Measurements from ENCODE around the gene CCDC188. TPM values are rescaled to one million over a fixed set of nuclear protein-coding genes. Genes with fewer than 3 reads are reported as not detected.

CCDC188 gene
- total RNA-seq, 1 experiment from 2014 or later: not detected

- Histone ChIP-seq H3K36me3 (replicated peaks; ENCODE audit: control insufficient read depth, insufficient read depth, low read length) (no peaks in the 10 kb centered on the region), H3K4me3 (ENCODE audit: insufficient read depth, low read depth, low read length) (no peak overlapping the region), H3K27me3 (ENCODE audit: control insufficient read depth, insufficient read depth, low read length) (no peaks in the 10 kb centered on the region)
- DNase-seq: peak; percentile 86
These were observed 3.1 kb upstream of the CCDC188 start for GRCh38 chr22:20153945-20154344.

GRCh38 chr22:20152464-20152890 lies 1.6 kb upstream of the CCDC188 start:
- no peaks in the 10 kb centered on the region for H3K27me3 ChIP-seq (ENCODE audit: control insufficient read depth, insufficient read depth, low read length)
- H3K4me3 ChIP-seq (ENCODE audit: insufficient read depth, low read depth, low read length): no peak overlapping the region
- no peak for DNase-seq
- no peaks in the 10 kb centered on the region for H3K36me3 ChIP-seq (replicated peaks; ENCODE audit: control insufficient read depth, insufficient read depth, low read length)

- H3K27me3 ChIP-seq (ENCODE audit: control insufficient read depth, insufficient read depth, low read length): no peaks in the 10 kb centered on the region
- DNase-seq: no peak
- H3K4me3 ChIP-seq (ENCODE audit: insufficient read depth, low read depth, low read length): no peak overlapping the region
- no peaks in the 10 kb centered on the region for H3K36me3 ChIP-seq (replicated peaks; ENCODE audit: control insufficient read depth, insufficient read depth, low read length)
These were observed 377 bp upstream of the CCDC188 start for GRCh38 chr22:20151276-20151588.

GRCh38 chr22:20149257-20150250 lies 1.3 kb downstream of the CCDC188 start:
- H3K4me3 ChIP-seq (ENCODE audit: insufficient read depth, low read depth, low read length): no peak overlapping the region
- no peak for DNase-seq
- H3K27me3 ChIP-seq (ENCODE audit: control insufficient read depth, insufficient read depth, low read length): no peaks in the 10 kb centered on the region
- H3K36me3 ChIP-seq (replicated peaks; ENCODE audit: control insufficient read depth, insufficient read depth, low read length): no peaks in the 10 kb centered on the region

GRCh38 chr22:20148414-20148813 lies 2.4 kb downstream of the CCDC188 start:
- no peaks in the 10 kb centered on the region for H3K36me3 ChIP-seq (replicated peaks; ENCODE audit: control insufficient read depth, insufficient read depth, low read length)
- H3K4me3 ChIP-seq (ENCODE audit: insufficient read depth, low read depth, low read length): no peak overlapping the region
- H3K27me3 ChIP-seq (ENCODE audit: control insufficient read depth, insufficient read depth, low read length): no peaks in the 10 kb centered on the region
- DNase-seq: no peak

- no peak overlapping the region for H3K4me3 ChIP-seq (ENCODE audit: insufficient read depth, low read depth, low read length)
- no peak for DNase-seq
- no peaks in the 10 kb centered on the region for H3K27me3 ChIP-seq (ENCODE audit: control insufficient read depth, insufficient read depth, low read length)
- H3K36me3 ChIP-seq (replicated peaks; ENCODE audit: control insufficient read depth, insufficient read depth, low read length): no peaks in the 10 kb centered on the region
These were observed 3.4 kb downstream of the CCDC188 start for GRCh38 chr22:20147237-20147988.

GRCh38 chr22:20146777-20147176 lies 4.1 kb downstream of the CCDC188 start:
- DNase-seq: no peak
- H3K4me3 ChIP-seq (ENCODE audit: insufficient read depth, low read depth, low read length): no peak overlapping the region
- no peaks in the 10 kb centered on the region for H3K27me3 ChIP-seq (ENCODE audit: control insufficient read depth, insufficient read depth, low read length)

GRCh38 chr22:20145832-20146223 lies 5.0 kb downstream of the CCDC188 start:
- DNase-seq: no peak

More at GRCh38 chr22:20146777-20147176, 4.1 kb downstream of the CCDC188 start:
- H3K36me3 ChIP-seq (replicated peaks; ENCODE audit: control insufficient read depth, insufficient read depth, low read length): no peaks in the 10 kb centered on the region

GRCh38 chr22:20145206-20145831 lies 5.5 kb downstream of the CCDC188 start:
- H3K36me3 ChIP-seq (replicated peaks; ENCODE audit: control insufficient read depth, insufficient read depth, low read length): no peaks in the 10 kb centered on the region; the same call in 1 of the 2 replicates
- H3K27me3 ChIP-seq (ENCODE audit: control insufficient read depth, insufficient read depth, low read length): no peaks in the 10 kb centered on the region
- DNase-seq: no peak
- no peak overlapping the region for H3K4me3 ChIP-seq (ENCODE audit: insufficient read depth, low read depth, low read length)

More at GRCh38 chr22:20145832-20146223, 5.0 kb downstream of the CCDC188 start:
- Histone ChIP-seq H3K36me3 (replicated peaks; ENCODE audit: control insufficient read depth, insufficient read depth, low read length) (no peaks in the 10 kb centered on the region; the same call in 1 of the 2 replicates), H3K4me3 (ENCODE audit: insufficient read depth, low read depth, low read length) (no peak overlapping the region), H3K27me3 (ENCODE audit: control insufficient read depth, insufficient read depth, low read length) (no peaks in the 10 kb centered on the region)

GRCh38 chr22:20143883-20144665 lies 6.8 kb downstream of the CCDC188 start:
- H3K27me3 ChIP-seq (ENCODE audit: control insufficient read depth, insufficient read depth, low read length): no peaks in the 10 kb centered on the region
- H3K4me3 ChIP-seq (ENCODE audit: insufficient read depth, low read depth, low read length): no peak overlapping the region
- no peak for DNase-seq
- H3K36me3 ChIP-seq (replicated peaks; ENCODE audit: control insufficient read depth, insufficient read depth, low read length): peaks cover 1% of the 10 kb centered on the region

- H3K36me3 ChIP-seq (replicated peaks; ENCODE audit: control insufficient read depth, insufficient read depth, low read length): peaks cover 1% of the 10 kb centered on the region
- no peak overlapping the region for H3K4me3 ChIP-seq (ENCODE audit: insufficient read depth, low read depth, low read length)
- DNase-seq: no peak
- no peaks in the 10 kb centered on the region for H3K27me3 ChIP-seq (ENCODE audit: control insufficient read depth, insufficient read depth, low read length)
These were observed 7.9 kb downstream of the CCDC188 start for GRCh38 chr22:20142711-20143621.

- peaks cover 1% of the 10 kb centered on the region for H3K36me3 ChIP-seq (replicated peaks; ENCODE audit: control insufficient read depth, insufficient read depth, low read length)
- H3K4me3 ChIP-seq (ENCODE audit: insufficient read depth, low read depth, low read length): no peak overlapping the region
- H3K27me3 ChIP-seq (ENCODE audit: control insufficient read depth, insufficient read depth, low read length): no peaks in the 10 kb centered on the region
- DNase-seq: no peak
These were observed 9.4 kb downstream of the CCDC188 start for GRCh38 chr22:20141186-20142077.
